Omental fat pad (tissue), 4 donors: Measurements from ENCODE around the gene RALGPS1. TPM values are rescaled to one million over a fixed set of nuclear protein-coding genes. Genes with fewer than 3 reads are reported as not detected.
A peak's percentile ranks its signal among the peaks of the same experiment; 100 is the strongest.

Source experiments
- ATAC-seq: fragments of 150-250 bp; one replicate; pipeline ENCODE4 v1.9.1; 2016; ENCODE audit warnings: mild to moderate bottlenecking, moderate library complexity; ENCODE audit not compliant: low FRiP score
- DNase-seq: peaks from one replicate; pipeline ENCODE4 v3.0.0-alpha.2; 2019; ENCODE audit warnings: low spot score
- CTCF ChIP-seq, 3 donors: fragments of 450-650 bp; IDR thresholded peaks; one replicate each; pipeline ENCODE4 v1.5.1; 2016 to 2017; ENCODE audit warnings: antibody characterized with exemption in 3 of 3, mild to moderate bottlenecking in 3 of 3, moderate library complexity in 2 of 3
- total RNA-seq, 4 donors: library from RNA; depleted of rRNA; stranded (reverse); fragments of >200 nt; gene quantifications; one replicate each; pipeline ENCODE4 v1.1.0, GENCODE V29; 2016

RALGPS1 gene
- total RNA-seq, 4 donors from 2014 or later = 4.0 to 15.3 (median 4.8) TPM

DNA sequence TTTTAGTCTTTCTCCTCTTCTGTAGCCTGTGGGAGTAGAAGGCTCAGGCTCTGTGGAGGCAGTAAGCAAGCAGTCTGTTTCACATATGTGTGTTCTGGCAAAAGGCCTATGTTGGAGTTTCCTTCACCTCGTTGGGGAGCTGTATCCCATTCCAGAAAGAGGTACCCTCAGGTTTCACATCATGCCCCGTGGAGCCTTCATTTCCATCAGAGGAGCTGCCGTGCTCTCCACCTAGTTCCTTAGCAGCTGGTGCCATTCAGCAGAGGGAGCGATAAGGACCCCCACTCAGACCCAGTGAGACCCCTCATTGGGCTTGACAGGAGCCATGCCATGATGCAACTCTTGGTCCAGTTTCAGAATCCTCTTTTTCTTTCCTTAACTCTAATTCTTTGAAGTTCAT lies 258.5 kb downstream of the RALGPS1 start:
- DNase-seq (no peak), ATAC-seq (no peak)
- TF ChIP-seq CTCF (IDR thresholded peaks at IDR 0.05) = no peak

- no peak for DNase-seq
- TF ChIP-seq CTCF (IDR thresholded peaks at IDR 0.05) = no peak
- ATAC-seq = peak; percentile 20
These were observed 260.1 kb downstream of the RALGPS1 start for GRCh38 chr9:127174386-127175318.

DNA sequence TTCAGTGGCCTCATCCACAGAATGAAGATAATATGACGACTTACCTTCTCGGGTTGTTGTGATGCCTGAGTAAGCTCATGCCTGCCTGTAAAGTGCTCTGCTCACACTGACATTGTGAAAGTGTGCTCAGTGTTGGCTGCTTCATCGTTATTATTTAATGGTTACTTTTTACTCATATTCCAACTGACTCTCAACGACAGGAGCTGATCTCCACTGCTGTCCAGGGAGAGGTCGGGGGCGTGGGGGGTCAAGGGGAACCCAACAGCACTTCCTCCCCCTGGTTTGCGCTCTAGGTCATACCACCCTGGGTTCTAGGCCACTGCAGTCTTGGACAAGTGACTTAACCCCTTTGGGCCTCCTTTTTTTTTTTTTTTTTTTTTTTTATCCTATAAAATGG lies 260.7 kb downstream of the RALGPS1 start:
- DNase-seq = no peak
- no peak for TF ChIP-seq CTCF (IDR thresholded peaks at IDR 0.05)
- no peak for ATAC-seq

DNA sequence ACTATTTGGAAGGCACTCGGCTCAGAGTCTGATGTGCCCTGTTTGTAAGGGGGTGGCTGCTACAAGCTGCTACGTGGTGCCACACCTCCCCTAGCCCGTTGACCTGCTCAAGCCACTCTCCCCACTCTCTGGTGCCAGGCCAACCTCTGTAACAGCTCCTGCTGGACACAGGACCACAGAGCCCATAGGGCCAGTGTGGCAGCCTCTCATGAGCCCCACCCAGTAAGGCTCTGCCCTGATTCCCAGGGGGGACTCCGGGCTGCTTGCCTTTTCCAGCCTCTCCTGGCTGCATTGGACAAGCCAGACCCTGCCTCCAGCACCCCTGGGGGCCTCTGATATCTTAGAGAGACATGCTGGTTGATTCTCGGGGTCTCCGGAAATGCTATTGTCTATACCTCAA lies 261.2 kb downstream of the RALGPS1 start:
- ATAC-seq = no peak
- peak; percentile 18 for DNase-seq
- no peak for TF ChIP-seq CTCF (IDR thresholded peaks at IDR 0.05)

DNA sequence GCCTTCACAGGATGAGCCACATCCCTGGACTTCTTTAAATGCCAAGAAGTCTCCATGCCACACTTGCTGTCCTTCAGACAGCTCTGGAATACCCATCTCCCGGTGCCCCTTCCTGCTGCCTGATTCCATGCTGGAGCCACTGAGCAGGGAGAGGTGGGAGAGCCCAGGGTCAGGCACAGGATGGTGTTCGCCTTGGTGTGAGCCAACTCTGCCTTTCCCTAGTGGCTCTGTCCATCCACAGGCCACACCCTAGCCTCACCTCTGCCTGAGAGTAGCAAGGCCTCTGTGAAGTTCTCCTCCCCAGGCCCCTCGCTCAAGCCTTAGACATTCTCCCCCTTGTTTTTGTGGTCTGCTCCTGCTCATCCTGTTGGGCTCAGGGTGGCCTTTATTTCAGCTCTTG lies 262.0 kb downstream of the RALGPS1 start:
- DNase-seq (no peak), ATAC-seq (no peak)
- no peak for TF ChIP-seq CTCF (IDR thresholded peaks at IDR 0.05)

- TF ChIP-seq CTCF (IDR thresholded peaks at IDR 0.05) = no peak
- ATAC-seq (no peak), DNase-seq (no peak)
These were observed 262.6 kb downstream of the RALGPS1 start for GRCh38 chr9:127177231-127177630.
